HEK293T (cell line): ENCODE data around the gene SENP1.

Source experiments
- CTCF ChIA-PET: fragments of 350-600 bp; formaldehyde crosslinking; extraction: SDS; loops from one replicate; lab custom pipeline; 2021; ENCODE audit warnings: antibody characterized with exemption, inconsistent platforms; lab: Yijun Ruan, JAX
- POLR2A ChIA-PET: fragments of 350-600 bp; formaldehyde crosslinking; extraction: SDS; loops from one replicate; lab custom pipeline; 2020; ENCODE audit warnings: antibody characterized with exemption, inconsistent platforms; lab: Yijun Ruan, JAX
- DNase-seq: peaks from one replicate; pipeline ENCODE4 v3.0.0; 2012; ENCODE audit warnings: mixed read lengths; ENCODE audit errors: extremely low spot score
- ARNT ChIP-seq: fragments of 450-650 bp; IDR thresholded peaks from 2 replicates; pipeline ENCODE4 v1.6.1; 2017; ENCODE audit warnings: mild to moderate bottlenecking
- BHLHE40 ChIP-seq: fragments of 450-650 bp; IDR thresholded peaks from 2 replicates; pipeline ENCODE4 v1.6.1; 2016; ENCODE audit warnings: mild to moderate bottlenecking, moderate library complexity, borderline replicate concordance
- CTBP1 ChIP-seq: fragments of 450-650 bp; IDR thresholded peaks from 2 replicates; pipeline ENCODE4 v1.6.1; 2016; ENCODE audit warnings: borderline replicate concordance
- ELF4 ChIP-seq: fragments of 450-650 bp; IDR thresholded peaks from 2 replicates; pipeline ENCODE4 v1.6.1; 2017; ENCODE audit warnings: antibody characterized with exemption
- FOXA1 ChIP-seq: fragments of 450-650 bp; IDR thresholded peaks from 2 replicates; pipeline ENCODE4 v1.6.1; 2016; ENCODE audit warnings: mild to moderate bottlenecking
- FOXK2 ChIP-seq: fragments of 450-650 bp; IDR thresholded peaks from 2 replicates; pipeline ENCODE4 v1.6.1; 2016; ENCODE audit warnings: mild to moderate bottlenecking
- FOXM1 ChIP-seq: fragments of 450-650 bp; IDR thresholded peaks from 2 replicates; pipeline ENCODE4 v1.6.1; 2017; ENCODE audit warnings: mild to moderate bottlenecking, borderline replicate concordance
- HDGF ChIP-seq: fragments of 450-650 bp; IDR thresholded peaks from 2 replicates; pipeline ENCODE4 v1.6.1; 2017; ENCODE audit warnings: antibody characterized with exemption, borderline replicate concordance
- L3MBTL2 ChIP-seq: fragments of 450-650 bp; conservative IDR thresholded peaks from 2 replicates; pipeline ENCODE4 v1.6.1; 2016; ENCODE audit warnings: mild to moderate bottlenecking
- LEF1 ChIP-seq: fragments of 450-650 bp; IDR thresholded peaks from 2 replicates; pipeline ENCODE4 v1.6.1; 2017; ENCODE audit warnings: mild to moderate bottlenecking, borderline replicate concordance
- NFRKB ChIP-seq: fragments of 450-650 bp; IDR thresholded peaks from 2 replicates; pipeline ENCODE4 v1.6.1; 2016; ENCODE audit warnings: mild to moderate bottlenecking, moderate library complexity
- PKNOX1 ChIP-seq: fragments of 450-650 bp; IDR thresholded peaks from 2 replicates; pipeline ENCODE4 v1.6.1; 2016
- SP1 ChIP-seq: fragments of 450-650 bp; IDR thresholded peaks from 2 replicates; pipeline ENCODE4 v1.6.1; 2017
- SUZ12 ChIP-seq: fragments of 450-650 bp; IDR thresholded peaks from 2 replicates; pipeline ENCODE4 v1.6.1; 2016; ENCODE audit warnings: mild to moderate bottlenecking
- TARDBP ChIP-seq: fragments of 450-650 bp; IDR thresholded peaks from 2 replicates; pipeline ENCODE4 v1.6.1; 2016
- ZNF384 ChIP-seq: fragments of 450-650 bp; IDR thresholded peaks from 2 replicates; pipeline ENCODE4 v1.6.1; 2016

The SENP1 gene

GRCh38 chr12:48017496-48017895 lies 88.4 kb downstream of the SENP1 start:
- TF ChIP-seq ARNT (no peak), FOXM1 (no peak), FOXK2 (no peak), LEF1 (no peak), FOXA1 (no peak), PKNOX1 (no peak), NFRKB (no peak), HDGF (no peak)
- POLR2A ChIA-PET: no interaction called here
- DNase-seq: no peak
- CTCF ChIA-PET: interaction anchor here (0.9 to 1.0 kb wide), 2 partner anchors 14 to 54 kb away, joined by 3 read pairs; partner anchors contain the start of gene TMEM106C

- ChIA-PET CTCF (interaction anchor here (1.0 kb wide), 1 partner anchor 53 kb away, joined by 3 read pairs; the partner anchor contains the start of gene TMEM106C), POLR2A (no interaction called here)
- DNase-seq: no peak
- no peak for TF ChIP-seq SP1
Observed at GRCh38 chr12:48016373-48017020, 89.4 kb downstream of the SENP1 start.

GRCh38 chr12:48015954-48016353 lies 89.9 kb downstream of the SENP1 start:
- TF ChIP-seq SP1 (no peak), NFRKB (no peak), ELF4 (no peak), BHLHE40 (no peak), FOXM1 (no peak), ZNF384 (0 out of 2 replicates have a peak, but pooled peaks have one; percentile 7), HDGF (no peak), SUZ12 (no peak)
- CTCF ChIA-PET: no interaction called here
- POLR2A ChIA-PET: interaction anchor here (0.6 kb wide), 1 partner anchor 129 kb away, joined by 3 read pairs; no protein-coding TSS in a partner anchor
- DNase-seq: no peak

GRCh38 chr12:48015129-48015528 lies 90.8 kb downstream of the SENP1 start:
- POLR2A ChIA-PET: interaction anchor here (1.3 kb wide), 1 partner anchor 104 kb away, joined by 3 read pairs; the partner anchor contains the start of gene PFKM
- TF ChIP-seq LEF1 (no peak), CTBP1 (no peak), ARNT (no peak), BHLHE40 (no peak), SP1 (no peak), FOXM1 (no peak), L3MBTL2 (no peak), ZNF384 (no peak), TARDBP (no peak), FOXA1 (no peak), NFRKB (no peak), PKNOX1 (no peak), FOXK2 (no peak), ELF4 (no peak), HDGF (no peak), SUZ12 (no peak)

GRCh38 chr12:48013287-48013686 lies 92.6 kb downstream of the SENP1 start:
- TF ChIP-seq FOXM1 (no peak), ZNF384 (no peak), NFRKB (no peak), PKNOX1 (no peak)
- POLR2A ChIA-PET: no interaction called here
- DNase-seq: no peak
- CTCF ChIA-PET: no interaction called here

More at GRCh38 chr12:48015129-48015528, 90.8 kb downstream of the SENP1 start:
- CTCF ChIA-PET: no interaction called here
- DNase-seq: no peak

GRCh38 chr12:48012070-48012469 lies 93.8 kb downstream of the SENP1 start:
- ChIA-PET POLR2A (no interaction called here), CTCF (interaction anchor here (0.9 kb wide), 1 partner anchor 48 kb away, joined by 4 read pairs; the partner anchor contains the start of gene TMEM106C)
- DNase-seq: no peak
- TF ChIP-seq FOXA1 (no peak), ARNT (no peak), BHLHE40 (no peak), ELF4 (no peak), CTBP1 (no peak), FOXK2 (no peak), TARDBP (no peak), SUZ12 (no peak), FOXM1 (no peak), LEF1 (no peak), HDGF (no peak), PKNOX1 (no peak), L3MBTL2 (no peak), ZNF384 (no peak)
